ENCODE measurements around the gene PRSS2.

PRSS2 gene

DNA sequence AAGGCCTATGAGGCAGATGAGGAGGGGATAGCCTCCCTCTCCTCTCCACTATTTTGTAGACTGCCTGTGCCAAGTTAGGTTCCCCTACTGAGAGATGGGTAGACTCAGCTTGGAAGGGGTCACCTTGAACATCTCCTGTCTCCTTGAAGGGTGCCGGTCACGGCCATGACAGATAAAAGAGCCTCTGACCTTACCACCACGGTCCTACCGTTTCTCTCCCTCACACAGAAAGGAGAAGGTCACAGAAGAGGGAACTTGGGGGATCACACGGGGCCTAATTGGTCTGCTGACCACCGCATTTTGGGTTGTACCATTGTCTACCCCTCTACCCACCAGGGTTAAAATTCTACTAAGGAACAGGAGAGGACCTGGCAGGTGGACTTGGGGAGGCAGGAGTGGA is 17.0 kb downstream of the PRSS2 start:
- no peak for FAIRE-seq

DNA sequence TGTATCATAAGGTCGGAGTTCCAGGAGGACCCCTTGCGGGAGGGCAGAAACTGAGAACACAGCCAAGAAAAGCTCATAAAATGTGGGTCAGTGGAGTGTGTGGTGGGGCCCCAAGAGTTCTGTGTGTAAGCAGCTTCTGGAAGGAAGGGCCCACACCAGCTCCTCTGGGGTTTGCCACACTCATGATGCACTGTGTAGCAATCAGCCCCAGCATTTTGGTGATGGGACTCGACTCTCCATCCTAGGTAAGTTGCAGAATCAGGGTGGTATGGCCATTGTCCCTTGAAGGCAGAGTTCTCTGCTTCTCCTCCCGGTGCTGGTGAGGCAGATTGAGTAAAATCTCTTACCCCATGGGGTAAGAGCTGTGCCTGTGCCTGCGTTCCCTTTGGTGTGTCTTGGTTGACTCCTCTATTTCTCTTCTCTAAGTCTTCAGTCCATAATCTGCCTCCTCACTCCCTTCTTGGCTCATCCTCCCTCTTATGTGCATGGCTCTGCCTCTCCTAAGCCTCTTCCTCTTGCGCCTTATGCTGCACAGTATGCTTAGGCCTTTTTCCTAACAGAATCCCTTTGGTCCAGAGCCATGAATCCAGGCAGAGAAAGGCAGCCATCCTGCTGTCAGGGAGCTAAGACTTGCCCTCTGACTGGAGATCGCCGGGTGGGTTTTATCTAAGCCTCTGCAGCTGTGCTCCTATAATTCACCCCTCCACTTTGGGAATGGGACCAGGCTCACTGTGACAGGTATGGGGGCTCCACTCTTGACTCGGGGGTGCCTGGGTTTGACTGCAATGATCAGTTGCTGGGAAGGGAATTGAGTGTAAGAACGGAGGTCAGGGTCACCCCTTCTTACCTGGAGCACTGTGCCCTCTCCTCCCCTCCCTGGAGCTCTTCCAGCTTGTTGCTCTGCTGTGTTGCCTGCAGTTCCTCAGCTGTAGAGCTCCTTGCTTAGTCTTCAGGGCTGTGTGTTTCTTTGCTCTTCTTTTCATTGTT is 17.8 kb downstream of the PRSS2 start:
- no peak for FAIRE-seq

DNA sequence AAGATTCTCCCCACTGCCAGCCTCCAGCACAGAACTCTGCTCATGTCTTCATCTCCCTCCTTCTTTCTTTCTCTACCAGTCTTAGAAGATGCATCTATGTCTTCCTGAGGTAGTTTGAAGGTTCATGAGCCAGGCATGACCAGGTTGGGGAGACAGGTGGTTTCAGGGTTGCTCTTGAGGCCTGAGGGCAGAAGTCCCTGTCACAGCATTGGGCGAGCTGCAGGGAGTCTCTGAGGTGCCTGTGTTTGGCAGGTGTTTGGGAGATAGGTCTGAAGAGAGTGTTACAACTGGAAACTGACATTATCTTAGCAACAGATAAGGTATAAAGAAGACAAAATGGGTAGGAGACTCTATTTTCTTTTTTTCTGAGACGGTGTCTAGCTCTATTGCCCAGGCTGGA is 18.7 kb downstream of the PRSS2 start:
- FAIRE-seq = no peak

DNA sequence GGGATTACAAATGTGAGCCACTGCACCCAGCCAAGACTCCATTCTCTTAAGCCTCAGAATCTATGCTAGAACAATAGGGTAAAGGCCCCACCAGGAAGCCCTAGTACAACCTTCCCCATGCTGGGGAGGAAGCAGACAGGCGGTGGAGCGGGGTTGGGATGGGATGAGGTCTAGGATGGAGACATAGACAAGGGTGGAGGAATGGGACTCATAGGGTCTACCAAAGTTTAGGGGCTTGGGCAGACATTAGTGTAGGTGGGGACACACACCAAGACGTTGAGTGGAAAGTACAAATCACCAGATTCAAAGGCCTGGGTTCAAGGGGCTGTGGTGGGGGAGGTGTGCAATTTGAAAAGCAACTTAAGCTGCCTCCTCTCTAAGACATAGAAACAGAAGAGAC is 19.3 kb downstream of the PRSS2 start:
- no peak for FAIRE-seq

DNA sequence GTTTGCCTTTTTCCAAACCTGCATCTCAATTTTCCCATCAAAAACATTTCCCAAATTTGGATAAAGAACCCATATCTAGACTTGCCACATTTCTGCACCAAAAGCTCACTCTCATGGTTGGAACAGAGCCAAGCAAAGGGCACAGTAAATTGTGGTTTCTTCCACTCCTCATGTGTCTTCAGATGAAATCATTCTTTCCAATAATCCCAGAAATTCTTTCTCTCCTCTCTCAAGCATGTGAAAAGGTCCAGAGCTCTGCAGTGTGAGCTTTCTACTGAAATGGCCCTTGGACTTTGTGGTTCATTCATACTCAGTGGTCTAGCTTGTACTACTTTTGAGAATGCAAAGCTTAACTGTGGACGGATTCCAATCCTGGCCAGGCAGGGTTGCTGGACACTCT is 19.8 kb downstream of the PRSS2 start:
- FAIRE-seq = no peak

DNA sequence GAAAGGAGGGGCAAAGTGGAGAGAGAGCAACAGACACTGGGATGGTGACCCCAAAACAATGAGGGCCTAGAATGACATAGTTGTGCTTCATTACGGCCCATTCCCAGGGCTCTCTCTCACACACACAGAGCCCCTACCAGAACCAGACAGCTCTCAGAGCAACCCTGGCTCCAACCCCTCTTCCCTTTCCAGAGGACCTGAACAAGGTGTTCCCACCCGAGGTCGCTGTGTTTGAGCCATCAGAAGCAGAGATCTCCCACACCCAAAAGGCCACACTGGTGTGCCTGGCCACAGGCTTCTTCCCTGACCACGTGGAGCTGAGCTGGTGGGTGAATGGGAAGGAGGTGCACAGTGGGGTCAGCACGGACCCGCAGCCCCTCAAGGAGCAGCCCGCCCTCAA is 20.7 kb downstream of the PRSS2 start:
- FAIRE-seq = no peak

DNA sequence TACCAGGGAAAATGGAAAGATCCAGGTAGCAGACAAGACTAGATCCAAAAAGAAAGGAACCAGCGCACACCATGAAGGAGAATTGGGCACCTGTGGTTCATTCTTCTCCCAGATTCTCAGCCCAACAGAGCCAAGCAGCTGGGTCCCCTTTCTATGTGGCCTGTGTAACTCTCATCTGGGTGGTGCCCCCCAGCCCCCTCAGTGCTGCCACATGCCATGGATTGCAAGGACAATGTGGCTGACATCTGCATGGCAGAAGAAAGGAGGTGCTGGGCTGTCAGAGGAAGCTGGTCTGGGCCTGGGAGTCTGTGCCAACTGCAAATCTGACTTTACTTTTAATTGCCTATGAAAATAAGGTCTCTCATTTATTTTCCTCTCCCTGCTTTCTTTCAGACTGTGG is 21.4 kb downstream of the PRSS2 start:
- no peak for FAIRE-seq

DNA sequence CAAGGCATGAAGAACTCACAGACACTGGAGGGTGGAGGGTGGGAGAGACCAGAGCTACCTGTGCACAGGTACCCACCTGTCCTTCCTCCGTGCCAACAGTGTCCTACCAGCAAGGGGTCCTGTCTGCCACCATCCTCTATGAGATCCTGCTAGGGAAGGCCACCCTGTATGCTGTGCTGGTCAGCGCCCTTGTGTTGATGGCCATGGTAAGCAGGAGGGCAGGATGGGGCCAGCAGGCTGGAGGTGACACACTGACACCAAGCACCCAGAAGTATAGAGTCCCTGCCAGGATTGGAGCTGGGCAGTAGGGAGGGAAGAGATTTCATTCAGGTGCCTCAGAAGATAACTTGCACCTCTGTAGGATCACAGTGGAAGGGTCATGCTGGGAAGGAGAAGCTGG is 21.8 kb downstream of the PRSS2 start:
- FAIRE-seq = no peak

DNA sequence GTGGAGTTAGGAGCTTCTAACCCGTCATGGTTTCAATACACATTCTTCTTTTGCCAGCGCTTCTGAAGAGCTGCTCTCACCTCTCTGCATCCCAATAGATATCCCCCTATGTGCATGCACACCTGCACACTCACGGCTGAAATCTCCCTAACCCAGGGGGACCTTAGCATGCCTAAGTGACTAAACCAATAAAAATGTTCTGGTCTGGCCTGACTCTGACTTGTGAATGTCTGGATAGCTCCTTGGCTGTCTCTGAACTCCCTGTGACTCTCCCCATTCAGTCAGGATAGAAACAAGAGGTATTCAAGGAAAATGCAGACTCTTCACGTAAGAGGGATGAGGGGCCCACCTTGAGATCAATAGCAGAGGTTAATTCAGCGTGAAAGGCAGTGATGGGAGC is 22.4 kb downstream of the PRSS2 start:
- no peak for FAIRE-seq

DNA sequence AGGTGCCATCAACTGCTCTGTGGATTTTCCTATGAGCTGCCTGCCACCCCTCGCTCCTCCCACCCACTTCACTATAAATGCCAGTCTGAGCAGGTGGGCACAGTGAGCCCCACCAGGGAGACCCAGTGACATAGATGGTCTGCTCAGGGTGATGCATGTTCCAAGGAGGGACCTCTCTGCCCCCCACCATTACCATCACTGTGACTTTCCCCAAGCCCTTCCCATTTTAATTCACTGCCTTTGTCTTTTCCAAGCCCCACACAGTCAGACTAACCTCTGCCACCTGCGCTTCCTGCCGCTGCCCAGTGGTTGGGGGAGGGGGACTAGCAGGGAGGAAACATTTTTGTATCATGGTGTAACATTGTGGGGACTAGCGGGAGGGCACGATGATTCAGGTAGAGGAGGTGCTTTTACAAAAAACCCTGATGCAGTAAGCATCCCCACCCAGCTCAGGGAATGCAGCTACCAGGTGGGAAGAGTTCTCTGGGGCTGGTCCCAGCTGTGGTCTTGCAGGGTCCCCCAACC is 24.6 kb downstream of the PRSS2 start:
- no peak for FAIRE-seq

DNA sequence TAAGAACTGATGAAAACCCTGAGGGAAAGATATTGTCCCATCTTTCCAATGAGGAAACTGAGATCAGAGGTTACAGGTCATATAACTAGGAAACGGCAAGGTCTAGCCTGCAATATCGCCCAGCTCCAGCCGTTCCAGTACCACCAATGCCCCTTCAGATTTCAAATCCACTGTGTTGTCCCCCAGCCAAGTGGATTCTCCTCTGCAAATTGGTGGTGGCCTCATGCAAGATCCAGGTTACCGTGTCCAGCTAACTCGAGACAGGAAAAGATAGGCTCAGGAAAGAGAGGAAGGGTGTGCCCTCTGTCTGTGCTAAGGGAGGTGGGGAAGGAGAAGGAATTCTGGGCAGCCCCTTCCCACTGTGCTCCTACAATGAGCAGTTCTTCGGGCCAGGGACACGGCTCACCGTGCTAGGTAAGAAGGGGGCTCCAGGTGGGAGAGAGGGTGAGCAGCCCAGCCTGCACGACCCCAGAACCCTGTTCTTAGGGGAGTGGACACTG is 25.3 kb downstream of the PRSS2 start:
- FAIRE-seq = no peak

DNA sequence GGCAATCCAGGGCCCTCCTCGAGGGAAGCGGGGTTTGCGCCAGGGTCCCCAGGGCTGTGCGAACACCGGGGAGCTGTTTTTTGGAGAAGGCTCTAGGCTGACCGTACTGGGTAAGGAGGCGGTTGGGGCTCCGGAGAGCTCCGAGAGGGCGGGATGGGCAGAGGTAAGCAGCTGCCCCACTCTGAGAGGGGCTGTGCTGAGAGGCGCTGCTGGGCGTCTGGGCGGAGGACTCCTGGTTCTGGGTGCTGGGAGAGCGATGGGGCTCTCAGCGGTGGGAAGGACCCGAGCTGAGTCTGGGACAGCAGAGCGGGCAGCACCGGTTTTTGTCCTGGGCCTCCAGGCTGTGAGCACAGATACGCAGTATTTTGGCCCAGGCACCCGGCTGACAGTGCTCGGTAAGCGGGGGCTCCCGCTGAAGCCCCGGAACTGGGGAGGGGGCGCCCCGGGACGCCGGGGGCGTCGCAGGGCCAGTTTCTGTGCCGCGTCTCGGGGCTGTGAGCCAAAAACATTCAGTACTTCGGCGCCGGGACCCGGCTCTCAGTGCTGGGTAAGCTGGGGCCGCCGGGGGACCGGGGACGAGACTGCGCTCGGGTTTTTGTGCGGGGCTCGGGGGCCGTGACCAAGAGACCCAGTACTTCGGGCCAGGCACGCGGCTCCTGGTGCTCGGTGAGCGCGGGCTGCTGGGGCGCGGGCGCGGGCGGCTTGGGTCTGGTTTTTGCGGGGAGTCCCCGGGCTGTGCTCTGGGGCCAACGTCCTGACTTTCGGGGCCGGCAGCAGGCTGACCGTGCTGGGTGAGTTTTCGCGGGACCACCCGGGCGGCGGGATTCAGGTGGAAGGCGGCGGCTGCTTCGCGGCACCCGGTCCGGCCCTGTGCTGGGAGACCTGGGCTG is 26.0 kb downstream of the PRSS2 start:
- no peak for FAIRE-seq

DNA sequence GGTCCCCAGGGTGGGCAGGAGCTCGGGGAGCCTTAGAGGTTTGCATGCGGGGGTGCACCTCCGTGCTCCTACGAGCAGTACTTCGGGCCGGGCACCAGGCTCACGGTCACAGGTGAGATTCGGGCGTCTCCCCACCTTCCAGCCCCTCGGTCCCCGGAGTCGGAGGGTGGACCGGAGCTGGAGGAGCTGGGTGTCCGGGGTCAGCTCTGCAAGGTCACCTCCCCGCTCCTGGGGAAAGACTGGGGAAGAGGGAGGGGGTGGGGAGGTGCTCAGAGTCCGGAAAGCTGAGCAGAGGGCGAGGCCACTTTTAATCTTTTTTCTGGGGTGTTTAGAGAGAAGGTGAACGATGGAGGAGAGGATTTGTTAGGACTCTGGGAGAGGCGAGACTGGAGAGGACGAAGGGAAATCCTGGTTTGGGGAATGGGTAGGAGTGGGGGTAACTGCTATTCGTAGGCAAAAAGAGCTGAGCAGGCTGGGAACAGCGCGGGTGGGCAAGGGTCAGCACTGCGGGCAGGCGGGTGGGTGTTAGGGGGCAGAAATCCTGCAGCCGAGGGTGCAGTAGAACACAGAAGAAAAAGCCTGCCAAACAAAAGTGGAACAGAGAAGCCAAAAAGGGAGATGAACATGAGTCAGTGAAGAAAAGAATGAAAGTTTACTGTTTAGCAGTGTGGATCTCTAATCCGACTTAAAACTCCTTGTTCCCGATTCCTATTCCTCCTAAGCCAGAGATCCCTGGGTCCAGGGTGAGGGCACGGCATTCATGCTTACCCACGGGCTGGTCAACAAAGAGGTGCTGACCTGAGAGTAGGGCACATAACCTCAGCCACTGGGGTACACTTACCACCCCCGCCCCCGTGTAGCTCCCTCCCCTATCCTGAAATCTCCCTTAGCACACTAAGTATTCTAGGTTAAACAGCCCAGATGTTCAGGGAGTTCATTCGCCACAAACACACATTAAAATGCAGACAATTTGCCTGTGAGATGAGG is 26.9 kb downstream of the PRSS2 start:
- FAIRE-seq = no peak

DNA sequence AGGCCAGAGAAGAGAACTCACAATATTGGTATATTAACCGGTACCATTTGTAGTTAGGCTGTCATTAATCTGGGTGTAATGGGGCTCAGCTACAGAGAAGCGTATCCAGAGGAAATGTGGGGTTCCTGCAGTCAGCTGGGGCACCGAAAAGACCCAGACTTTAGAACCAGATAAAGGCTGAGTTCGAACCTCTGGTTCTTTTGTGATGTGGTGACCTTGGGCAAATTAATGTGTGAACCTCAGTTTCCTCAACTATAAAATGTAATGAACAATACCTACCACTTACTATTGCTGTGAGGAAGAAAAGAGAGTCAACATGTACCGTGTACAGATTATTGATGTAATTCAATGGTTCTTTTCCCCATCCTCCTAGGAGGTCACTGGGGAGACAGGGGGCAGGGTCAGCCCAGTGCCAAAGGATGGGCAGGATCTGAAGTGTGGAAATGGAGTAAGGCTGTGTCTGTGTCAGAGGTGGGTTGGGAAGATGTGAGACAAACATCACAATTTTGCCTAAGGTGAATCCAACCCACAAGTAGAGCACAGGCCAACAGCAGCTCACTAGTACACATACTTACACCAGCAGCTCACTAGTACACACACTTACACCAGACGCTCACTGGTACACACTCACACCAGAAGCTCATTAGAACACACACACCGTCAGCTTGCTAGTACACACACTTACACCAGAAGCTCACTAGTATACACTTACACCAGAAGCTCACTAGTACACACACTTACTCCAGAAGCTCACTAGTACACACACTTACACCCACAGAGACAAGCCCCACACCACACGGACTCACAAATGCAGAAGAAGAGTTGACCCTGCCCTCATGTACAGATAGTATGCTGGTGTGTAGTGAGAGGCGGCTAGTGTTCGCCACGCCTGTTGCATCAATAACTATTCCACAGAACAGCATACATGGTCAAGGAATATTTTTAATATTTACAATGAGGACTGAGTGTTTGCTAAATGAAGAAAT is 28.0 kb downstream of the PRSS2 start:
- no peak for FAIRE-seq

DNA sequence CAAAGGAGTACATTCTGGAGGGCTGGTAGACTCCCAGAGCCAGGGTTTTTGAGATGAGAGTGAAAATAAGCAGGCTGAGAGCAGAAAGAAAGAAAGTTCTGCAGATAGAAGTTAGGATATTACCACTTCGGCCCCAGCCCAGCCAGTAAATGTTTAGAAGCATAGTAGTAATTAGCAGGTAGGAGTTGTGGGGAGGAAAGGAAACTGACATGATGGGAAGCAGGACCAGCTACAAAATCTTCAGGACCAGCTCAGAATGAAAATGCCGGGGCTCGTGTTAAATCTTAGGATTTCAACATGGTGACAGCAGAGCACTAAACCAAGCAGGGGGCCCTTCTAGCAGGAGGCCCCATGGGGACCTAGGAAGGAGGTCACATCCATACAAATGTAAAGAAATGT is 28.7 kb downstream of the PRSS2 start:
- FAIRE-seq = no peak

DNA sequence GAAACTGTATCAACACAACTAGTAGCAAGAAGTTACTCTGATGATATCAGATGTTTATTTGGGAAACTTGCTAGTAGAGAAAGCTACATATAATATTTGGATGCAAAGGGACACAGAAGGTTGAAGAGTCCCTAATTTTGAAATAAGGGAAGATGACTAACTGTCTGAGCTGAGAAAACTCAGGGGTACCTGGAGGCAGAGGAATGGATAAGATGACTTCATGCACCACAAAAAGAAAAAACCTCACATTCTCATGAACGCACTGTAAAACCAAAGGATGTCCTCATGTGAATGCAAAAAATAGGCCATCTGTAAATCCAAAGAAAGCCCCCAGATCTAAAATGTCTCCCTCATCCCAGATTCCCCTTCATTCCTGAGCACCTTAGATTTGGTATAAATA is 29.3 kb downstream of the PRSS2 start:
- no peak for FAIRE-seq

DNA sequence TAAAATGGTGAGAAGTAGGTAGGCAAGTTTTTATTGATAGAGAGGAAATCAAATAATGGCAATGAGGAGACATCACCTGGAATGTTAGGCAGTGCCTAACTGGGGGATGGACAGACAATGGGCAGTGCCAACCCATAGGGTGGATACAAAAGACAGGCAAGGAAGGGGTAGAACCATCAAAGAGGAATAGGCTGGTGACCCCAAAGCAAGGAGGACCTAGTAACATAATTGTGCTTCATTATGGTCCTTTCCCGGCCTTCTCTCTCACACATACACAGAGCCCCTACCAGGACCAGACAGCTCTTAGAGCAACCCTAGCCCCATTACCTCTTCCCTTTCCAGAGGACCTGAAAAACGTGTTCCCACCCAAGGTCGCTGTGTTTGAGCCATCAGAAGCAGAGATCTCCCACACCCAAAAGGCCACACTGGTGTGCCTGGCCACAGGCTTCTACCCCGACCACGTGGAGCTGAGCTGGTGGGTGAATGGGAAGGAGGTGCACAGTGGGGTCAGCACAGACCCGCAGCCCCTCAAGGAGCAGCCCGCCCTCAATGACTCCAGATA is 30.0 kb downstream of the PRSS2 start:
- no peak for FAIRE-seq

DNA sequence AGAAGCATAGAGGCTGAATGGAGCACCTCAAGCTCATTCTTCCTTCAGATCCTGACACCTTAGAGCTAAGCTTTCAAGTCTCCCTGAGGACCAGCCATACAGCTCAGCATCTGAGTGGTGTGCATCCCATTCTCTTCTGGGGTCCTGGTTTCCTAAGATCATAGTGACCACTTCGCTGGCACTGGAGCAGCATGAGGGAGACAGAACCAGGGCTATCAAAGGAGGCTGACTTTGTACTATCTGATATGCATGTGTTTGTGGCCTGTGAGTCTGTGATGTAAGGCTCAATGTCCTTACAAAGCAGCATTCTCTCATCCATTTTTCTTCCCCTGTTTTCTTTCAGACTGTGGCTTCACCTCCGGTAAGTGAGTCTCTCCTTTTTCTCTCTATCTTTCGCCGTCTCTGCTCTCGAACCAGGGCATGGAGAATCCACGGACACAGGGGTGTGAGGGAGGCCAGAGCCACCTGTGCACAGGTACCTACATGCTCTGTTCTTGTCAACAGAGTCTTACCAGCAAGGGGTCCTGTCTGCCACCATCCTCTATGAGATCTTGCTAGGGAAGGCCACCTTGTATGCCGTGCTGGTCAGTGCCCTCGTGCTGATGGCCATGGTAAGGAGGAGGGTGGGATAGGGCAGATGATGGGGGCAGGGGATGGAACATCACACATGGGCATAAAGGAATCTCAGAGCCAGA is 31.0 kb downstream of the PRSS2 start:
- FAIRE-seq = no peak

DNA sequence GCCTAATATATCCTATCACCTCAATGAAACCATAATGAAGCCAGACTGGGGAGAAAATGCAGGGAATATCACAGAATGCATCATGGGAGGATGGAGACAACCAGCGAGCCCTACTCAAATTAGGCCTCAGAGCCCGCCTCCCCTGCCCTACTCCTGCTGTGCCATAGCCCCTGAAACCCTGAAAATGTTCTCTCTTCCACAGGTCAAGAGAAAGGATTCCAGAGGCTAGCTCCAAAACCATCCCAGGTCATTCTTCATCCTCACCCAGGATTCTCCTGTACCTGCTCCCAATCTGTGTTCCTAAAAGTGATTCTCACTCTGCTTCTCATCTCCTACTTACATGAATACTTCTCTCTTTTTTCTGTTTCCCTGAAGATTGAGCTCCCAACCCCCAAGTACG is 31.5 kb downstream of the PRSS2 start:
- no peak for FAIRE-seq

DNA sequence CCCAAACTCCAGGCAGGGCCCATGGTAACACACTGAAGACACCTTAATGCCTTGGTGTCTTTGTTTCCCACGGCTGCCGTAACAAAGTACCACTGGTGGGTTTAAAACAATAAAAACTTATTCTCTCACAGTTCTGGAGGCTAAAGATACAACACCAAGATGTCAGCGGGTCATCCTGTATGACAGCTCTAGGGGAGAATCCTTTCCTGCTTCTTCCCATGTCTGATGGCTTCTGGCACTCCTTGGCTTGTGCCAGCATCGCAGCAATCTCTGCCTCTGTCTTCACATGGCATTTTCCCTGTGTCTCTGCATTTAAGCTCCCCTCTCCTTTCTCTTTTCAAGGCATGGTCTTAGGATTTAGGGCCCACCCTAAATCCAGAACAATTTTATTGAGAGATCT is 33.1 kb downstream of the PRSS2 start:
- FAIRE-seq = no peak
